T1000 (cell line): ENCODE measurements around the gene DUSP18.
A peak's percentile ranks its signal among the peaks of the same experiment; 100 is the strongest.
"Not testable (repeated sequence)": the region's sequence is repeated elsewhere in the genome, so short reads cannot be mapped to it uniquely, and the experiment has no call there.

Source experiments
- DNase-seq: peaks from one replicate; lab custom pipeline; 2025; ENCODE audit warnings: mixed read lengths; lab: John Stamatoyannopoulos, UW

DUSP18 gene

DNA sequence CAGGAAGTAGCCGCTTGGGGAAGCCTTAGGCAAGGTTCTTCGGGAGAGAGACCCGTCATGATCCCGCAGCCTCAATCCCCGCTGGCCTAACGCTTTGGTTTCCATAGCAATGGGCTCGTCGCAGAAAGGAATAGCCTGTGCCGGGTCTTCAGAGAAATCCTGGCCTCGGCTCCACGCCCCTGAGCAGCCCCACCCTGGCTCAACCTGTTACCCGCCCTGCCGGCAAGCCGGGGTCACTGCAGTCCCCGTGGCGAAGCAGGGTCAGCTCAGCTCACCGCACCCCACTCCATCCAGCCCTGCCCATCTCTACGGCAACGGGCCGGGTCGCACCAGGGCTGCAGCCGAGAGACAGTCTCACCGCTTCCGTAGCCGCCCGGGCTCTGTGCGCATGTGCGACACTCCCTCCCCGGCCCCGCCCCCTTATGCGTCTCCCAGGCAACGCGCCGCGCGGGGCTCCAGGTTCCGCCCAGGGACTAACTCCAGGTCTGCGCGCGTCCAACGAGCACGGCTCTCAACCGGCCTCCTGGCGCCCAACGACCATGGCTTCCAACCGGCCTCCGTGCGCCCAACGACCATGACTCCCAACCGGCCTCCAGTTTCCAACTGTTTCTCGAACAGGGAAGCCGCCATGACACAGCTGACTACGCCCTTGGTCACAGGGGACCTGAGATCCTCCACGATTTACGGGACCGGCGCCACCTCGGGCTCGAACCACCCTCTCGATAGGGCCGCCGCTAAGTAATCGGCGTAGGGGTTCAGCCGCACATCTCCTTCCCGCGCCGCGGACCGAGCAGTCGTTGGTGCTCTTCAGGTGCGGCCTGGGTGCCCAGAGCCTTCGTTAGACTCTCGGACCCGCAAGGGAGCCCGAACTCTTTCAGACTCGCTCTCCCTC lies at the start of gene DUSP18:
TSS of gene DUSP18 (minus strand) at position 382 of the 892 bp plus-strand sequence. CDS start 3,872 bp downstream, outside the sequence.
- DNase-seq = peak; percentile 93

DNA sequence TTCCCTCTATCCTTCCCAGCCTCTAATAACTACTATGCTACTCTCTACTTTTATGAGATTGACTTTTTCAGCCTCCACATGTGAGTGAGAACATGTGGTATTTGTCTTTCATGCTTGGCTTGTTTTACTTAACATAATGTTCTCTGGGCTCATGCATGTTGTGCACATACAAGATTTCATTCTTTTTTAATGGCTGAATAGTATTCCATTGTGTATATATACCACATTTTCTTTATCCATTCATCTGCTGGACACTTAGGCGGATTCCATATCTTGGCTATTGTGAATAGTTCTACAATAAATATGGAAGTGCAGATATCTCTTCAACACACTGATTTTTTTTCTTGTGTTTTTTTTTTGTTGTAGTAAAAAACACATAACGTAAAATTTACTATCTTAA lies 46.4 kb upstream of the DUSP18 start:
- no peak for DNase-seq

DNA sequence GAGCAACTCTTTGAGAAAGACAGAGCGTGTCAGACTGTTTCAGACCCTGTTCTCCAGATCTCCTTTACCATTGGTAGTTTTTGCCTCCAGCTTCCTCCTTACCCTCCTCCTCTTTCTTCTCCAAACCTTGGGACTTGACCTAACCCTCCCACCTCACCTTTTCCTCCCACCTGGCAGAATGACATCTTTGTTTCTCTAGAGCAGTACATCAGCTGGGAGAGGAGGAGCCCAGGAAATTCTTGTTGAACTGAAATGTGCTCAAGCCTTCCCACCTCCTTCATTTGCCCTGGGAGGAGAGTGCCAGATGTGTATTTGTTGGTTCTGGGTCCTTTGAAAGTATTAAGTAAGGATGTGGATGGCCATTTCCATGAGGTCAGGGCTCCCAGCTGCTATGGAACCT lies 44.4 kb upstream of the DUSP18 start:
- no peak for DNase-seq

DNA sequence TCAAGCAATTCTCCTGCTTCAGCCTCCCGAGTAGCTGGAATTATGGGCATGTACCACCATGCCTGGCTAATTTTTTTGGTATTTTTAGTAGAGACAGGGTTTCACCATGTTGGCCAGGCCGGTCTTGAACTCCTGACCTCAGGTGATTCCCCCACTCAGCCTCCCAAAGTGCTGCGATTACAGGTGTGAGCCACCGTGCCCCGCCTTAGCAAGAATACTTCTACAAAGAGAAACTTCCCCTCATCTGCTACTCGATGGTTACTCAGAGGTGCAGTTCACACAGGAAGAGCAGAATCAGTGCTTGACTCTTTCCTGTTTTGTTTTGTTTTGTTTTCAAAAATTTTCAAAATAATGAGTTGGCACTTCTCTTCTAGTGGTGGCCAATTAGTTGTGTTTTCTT lies 42.3 kb upstream of the DUSP18 start:
- DNase-seq = not testable (repeated sequence)

DNA sequence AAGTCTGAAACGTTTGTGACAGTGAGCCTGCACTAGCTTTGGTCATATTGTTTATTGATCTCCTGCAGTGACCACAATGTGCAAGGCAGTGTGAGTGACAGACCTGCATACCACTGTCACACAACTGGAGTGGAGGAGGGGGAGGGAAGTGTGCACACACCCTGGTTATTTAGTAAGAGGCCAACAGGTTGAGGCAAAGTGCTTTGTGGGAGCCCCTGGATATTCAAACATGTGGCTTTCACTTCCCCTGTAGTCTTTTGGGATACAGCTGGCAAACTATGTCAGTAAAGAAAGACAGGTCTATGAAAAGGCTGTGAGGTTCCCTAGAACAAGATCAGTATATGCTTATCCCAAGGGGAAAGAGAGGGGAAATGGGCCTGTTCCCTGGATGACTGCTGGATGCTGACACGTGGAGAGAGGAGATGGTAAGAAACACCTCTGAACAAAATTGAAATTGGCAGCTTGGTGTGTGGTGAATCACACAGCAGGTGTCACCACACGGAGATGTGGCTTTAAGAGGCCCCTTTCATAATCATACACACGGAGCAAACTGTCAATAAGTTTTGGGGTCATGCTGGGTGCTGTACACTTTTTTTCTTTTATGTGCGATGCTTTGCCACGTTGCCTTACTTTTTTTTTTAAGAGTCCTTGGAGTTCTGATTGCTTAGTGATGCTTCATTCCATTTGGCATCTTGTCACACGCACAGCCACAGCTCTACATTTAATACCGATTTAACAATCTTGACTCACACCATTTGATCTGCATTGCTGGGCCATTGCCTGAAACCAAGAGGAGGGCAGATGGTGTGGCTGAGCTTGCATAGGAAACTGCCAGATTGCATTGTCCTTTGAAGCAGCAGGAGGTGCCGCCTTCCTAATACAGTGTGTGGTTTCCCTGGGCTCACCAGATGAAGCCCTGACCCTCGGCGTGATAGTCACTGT lies 38.3 kb upstream of the DUSP18 start:
- no peak for DNase-seq

DNA sequence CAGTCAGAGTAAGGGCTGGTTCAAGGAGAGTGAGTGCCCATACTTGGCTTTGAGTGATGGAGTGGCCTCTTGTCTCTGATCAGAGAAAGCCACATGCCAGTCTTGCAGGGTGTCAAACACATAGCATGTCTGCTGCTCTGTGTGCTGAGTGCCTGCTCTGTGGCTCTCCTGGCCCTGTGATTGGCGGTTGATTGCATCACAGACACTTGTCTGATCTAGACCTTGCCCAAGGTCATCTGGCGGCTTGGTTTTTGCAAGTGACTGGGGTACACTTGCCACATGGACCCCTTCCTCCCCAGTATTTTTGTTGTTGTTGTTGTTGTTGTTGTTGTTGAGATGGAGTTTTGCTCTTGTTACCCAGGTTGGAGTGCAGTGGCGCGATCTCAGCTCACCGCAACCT lies 37.3 kb upstream of the DUSP18 start:
- no peak for DNase-seq

DNA sequence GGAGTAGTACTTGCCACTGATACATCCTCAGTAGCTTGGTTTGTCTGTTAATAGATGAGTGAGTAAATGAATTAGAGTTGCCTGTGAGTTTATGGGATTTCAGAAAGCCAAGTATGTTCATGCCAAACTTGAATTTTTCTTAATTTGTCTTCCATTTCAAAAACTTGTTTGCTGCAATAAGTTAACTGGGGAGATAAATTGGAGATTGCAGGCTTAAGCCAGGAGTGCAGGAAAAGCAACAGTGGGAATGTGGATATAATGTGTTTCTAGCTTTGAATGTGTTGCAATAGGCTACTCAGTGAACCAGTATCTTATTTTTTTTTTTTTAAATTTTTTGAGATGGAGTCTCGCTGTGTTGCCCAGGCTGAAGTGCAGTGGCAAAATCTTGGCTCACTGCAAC lies 35.2 kb upstream of the DUSP18 start:
- DNase-seq = no peak

DNA sequence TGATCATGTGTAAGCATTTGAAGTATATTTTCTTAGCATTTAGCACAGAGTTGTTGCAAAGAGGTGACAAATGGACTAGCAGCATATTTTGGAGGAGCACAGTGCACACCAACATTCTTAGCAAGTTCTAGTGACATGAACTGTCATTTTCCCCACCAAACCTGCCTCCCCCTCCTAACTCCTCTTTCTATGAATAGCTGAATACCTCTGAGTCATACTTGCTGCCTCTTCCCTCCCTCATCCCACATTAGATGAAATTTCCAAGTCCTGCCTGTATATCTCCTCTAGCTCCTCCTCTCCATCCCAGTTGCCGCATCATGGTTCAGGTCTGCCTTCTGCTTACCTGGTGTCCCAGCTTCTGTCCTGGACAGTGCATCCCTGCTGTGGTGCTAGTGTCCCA lies 34.2 kb upstream of the DUSP18 start:
- DNase-seq = no peak

DNA sequence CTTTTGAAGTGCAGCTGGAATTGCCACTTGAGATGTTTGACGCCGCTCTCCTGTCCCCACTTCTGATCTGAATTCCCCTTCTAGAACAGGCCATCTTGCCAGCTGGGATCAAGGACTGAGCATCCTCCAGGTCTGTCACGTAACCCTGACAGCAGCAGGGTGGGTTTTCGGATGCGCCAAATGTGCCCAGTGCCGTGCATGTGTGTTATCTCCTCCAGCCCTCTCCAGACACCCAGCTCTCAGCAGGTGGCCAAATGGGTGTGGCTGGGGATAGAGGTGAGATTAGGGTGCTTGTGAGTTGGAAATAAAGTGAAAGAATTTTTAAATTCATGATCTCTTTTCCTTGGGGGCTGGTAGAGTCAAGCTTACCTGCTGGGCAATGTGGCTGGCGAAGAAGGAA lies 30.3 kb upstream of the DUSP18 start:
- DNase-seq = no peak

DNA sequence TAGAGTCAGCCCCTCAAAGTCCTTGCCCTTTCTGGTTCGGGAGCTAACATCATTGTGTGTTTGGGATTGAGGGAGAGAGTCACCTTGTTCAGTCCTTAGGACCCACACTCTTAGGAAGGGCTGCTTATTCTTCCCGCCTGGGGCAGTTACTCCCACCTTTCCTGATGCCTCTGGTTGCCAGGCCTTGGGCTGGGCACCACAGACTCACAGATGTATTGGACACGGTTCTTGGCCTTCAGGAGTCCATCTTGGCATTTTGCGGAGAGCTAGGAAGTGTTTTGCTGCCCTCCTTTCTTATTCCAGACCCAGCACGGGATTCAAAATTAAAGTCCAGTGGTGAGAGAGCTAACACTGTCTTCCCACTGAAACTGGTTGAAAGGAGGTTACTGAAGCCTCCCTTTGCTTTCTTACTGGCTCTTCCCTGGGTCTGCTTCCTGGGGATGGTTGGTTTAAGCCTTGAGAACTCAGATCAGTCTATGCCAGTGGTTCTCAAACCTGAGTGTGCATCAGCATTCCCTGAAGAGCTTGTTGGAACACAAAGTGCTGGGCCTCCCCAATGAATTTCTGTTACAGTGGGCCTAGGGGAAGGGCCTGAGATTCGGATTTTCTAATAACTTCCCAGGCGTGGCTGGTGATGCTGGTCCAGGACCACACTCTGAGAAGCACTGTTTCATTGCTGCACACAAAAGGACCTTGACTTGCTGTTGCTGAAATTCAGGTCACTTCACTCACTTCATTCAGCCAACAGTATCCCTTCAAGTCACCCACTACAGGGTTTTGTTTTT lies 28.4 kb upstream of the DUSP18 start:
- DNase-seq = no peak

DNA sequence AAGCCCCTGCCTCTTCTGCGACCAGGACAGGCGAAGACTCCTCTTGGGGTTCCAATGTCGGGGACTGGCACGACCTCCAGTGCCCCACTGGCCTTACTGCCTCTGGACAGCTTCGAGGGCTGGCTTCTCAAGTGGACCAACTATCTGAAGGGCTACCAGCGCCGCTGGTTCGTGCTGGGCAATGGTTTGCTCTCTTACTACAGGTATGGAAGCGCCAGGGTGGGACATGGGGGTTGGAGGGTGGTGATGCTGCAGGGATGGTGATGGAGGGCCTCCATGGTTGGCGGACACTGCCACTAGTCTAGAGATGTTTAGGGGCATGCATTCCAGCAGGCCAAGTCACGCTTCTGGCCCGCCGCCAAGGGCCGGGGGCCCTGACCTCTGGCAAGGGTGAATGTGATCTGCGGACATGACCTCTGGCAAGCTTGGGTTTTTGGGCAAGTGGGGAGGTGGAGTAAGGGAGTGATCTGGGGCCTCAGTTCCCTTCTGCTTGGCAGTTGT lies 27.7 kb upstream of the DUSP18 start:
- no peak for DNase-seq

DNA sequence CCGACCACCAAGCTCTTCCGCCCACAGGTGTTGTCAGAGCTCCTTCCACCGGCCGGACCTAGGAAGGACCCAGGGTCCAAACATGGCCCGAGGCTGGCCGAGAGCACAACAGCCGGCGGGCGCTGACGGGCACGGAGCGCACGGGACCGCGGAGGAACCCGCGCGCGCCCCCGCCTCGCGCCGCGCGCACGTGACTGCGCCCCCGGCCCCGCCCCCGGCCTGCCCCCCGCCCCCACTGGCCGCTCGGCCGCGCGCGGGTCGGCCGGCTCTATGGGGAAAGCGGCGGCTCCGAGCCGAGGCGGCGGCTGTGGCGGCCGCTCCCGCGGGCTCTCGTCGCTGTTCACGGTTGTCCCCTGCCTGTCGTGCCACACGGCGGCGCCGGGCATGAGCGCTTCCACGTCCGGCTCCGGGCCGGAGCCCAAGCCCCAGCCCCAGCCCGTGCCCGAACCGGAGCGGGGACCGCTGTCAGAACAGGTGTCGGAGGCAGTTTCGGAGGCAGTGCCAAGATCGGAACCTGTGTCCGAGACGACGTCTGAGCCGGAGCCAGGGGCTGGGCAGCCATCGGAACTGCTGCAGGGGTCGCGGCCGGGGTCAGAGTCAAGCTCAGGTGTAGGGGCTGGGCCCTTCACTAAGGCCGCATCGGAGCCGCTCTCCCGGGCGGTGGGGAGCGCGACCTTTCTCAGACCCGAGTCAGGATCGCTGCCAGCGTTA lies 27.1 kb upstream of the DUSP18 start, which contains the start of gene OSBP2:
TSS of gene OSBP2 (plus strand) at position 235 of the 711 bp plus-strand sequence. CDS start at position 271, 36 bp downstream.
- DNase-seq = no peak

DNA sequence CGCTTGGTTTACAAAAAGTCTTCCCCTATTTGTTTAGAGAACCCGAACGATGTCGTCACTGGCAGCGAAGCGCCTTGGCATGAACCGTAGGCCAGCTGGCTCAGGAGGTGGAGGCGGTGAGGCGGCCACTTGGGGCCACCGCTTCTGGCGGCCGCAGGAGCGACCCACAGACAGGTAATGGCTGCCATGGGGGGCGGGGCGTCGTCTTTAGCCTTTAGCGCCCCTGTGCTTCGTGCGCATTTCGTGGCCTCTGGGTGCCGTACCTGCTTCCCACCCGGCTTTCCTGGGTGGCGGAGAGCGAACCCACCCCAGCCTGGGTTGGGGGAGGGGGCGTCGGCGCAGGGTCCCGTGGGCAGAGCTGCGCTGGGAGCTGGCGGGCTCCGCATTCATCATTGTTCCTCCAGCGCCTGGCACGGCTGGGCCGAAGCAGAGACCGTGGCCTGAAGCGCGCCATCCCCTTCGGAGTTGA lies 26.5 kb upstream of the DUSP18 start:
- no peak for DNase-seq

DNA sequence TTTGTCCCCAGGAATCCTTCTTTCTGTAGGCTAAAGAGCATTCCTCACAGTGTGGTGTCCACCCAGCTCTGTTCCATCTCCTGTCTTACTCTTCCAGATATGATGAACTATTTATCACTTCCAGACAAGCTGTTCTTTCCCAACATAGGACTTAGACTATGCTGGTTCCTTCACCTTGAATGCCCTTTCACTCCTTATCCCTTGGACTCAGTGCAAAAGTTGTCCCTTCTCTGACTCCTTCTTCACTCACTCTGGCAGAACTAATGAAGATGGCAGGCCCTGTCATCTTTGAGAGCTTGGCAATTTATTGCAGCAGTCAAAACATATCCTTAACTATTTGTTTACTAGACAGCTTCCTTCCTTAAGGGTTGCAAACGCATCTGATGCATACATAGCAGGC lies 23.5 kb upstream of the DUSP18 start:
- DNase-seq = no peak

DNA sequence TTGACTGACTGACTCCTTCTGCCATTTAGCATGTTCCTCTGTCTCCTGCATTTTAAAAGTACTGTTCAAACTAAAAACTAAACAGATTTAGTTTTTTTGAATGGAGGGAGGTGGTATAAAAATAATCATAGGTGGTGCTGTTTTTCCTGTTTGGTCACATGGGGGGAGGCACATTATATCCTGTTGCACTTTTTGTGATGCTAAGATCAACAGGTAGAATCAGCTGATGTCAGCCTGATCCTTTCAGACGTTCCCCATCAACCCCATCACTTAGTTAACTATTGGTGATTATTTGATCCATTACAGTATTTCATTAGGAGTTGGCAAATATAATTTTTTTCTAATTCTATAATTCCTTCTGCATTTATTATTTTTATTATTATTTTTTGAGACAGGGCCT lies 21.9 kb upstream of the DUSP18 start:
- no peak for DNase-seq

DNA sequence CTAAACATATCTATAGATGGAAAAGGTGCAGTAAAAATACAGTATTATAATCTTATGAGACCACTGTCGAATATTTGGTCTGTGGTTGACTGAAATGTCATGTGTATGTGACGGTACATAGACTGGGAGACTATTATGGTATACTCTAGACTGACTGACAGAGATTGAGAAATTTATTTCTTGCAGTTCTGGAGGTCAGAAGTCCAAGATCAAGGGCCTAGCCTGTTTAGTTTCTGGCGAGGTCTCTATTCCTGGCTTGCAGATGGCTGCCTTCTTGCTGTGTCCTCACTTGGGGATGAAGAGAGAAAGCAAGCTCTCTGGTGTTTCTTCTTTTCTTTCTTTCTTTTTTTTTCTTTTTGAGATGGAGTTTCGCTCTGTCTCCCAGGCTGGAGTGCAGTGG lies 19.7 kb upstream of the DUSP18 start:
- no peak for DNase-seq

DNA sequence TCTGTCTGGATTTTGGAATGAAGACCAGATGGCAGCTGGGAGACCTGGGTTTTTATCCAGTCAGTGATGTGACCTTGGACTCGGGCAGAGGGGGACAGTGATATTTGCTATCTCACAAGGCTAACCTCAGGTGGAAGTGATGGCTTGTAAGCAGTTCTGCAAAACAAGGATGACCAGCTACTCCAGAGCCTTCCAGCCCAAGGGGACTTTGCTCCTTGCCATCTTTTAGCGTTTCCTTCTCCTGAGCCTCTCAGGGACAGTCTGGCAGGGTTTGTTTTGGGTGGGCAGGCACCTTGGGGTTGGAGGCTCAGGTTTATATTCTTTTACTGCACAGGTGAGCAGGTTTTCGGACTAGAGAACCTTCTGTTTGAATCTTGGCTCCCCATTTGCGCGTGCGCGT lies 17.5 kb upstream of the DUSP18 start:
- DNase-seq = no peak

DNA sequence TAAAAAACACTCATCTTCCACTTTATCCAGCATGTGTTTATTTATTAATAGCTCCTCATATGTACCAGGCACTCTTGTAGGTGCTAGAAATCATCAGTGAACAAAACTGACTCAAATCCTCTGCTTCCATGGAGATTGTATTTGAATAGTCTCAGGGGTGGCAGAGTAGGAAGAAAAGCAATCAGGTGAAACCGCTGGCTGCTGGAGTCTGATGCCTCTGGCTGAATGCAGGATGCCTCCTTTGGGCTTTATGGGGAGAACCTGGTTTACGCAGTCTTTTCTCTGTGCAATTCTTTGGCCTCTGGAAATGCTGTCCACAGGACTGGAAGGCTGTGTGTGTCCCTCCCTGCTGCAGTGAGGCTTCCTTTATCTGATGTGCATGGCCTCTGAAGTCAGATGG lies 14.2 kb upstream of the DUSP18 start:
- DNase-seq = no peak

DNA sequence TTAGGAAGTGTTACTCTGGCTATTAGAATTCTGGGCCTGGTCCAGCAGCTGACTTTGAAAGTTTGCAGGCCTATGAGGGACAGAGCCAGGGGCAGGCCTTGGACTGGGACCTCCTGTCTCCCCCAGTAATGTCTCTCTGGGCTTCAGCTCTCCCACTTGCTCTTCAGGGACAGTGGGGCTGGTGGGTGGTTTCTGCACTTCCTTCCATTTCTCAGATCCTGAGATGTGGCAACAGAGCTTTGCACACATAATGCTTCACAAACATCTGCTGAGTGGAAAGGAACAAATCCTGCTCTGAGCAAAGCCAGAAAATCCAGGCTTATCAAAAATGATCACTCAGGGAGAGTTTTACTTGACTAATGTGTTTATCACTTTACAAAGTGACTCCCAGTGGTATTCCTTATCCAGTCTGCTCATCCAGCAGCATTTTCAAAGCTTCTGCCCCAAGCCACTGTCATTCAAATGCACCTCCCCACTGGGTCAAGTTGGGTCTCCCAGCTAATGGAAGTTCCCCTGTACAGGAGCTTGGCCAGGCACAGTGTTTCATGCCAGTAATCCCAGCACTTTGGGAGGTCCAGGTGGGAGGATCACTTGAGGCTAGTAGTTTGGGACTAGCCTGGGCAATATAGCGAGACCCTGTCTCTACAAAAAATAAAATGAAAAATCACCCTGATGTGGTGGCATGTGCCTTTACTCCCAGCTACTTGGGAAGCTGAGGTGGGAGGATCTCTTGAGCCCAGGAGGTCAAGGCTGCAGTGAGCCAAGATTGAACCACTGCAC lies 13.5 kb upstream of the DUSP18 start:
- DNase-seq = no peak
